DOHH2 (cell line): Measurements from ENCODE around the gene PLEKHG2.

Experiments
- H3F3A ChIP-seq: fragments of 200-600 bp; sonication (generic), shearing (Covaris generic); 2 replicates; pipeline ENCODE4 v1.6.0; 2016; ENCODE audit warnings: antibody characterized with exemption, mild to moderate bottlenecking; ENCODE audit not compliant: control insufficient read depth, insufficient read depth
- H3K27ac ChIP-seq: fragments of 200-600 bp; sonication (generic); 2 replicates; pipeline ENCODE4 v1.5.1; 2014; ENCODE audit warnings: low read depth, mild to moderate bottlenecking, low read length, moderate library complexity
- H3K27me3 ChIP-seq: fragments of 200-600 bp; sonication (generic); 2 replicates; pipeline ENCODE4 v1.6.1; 2014; ENCODE audit warnings: mild to moderate bottlenecking, low read length, mixed read lengths; ENCODE audit not compliant: control insufficient read depth
- H3K36me3 ChIP-seq: fragments of 200-600 bp; sonication (generic); 2 replicates; pipeline ENCODE4 v1.6.1; 2014; ENCODE audit warnings: mild to moderate bottlenecking, low read length, moderate library complexity, mixed read lengths; ENCODE audit not compliant: control insufficient read depth
- H3K4me1 ChIP-seq: fragments of 200-600 bp; sonication (generic); 2 replicates; pipeline ENCODE4 v1.6.1; 2014; ENCODE audit warnings: mild to moderate bottlenecking, low read length, mixed read lengths; ENCODE audit not compliant: control insufficient read depth
- H3K4me2 ChIP-seq: fragments of 200-600 bp; sonication (generic); 2 replicates; pipeline ENCODE4 v1.6.0; 2014; ENCODE audit warnings: mild to moderate bottlenecking, low read length, moderate library complexity
- H3K4me3 ChIP-seq: fragments of 200-600 bp; sonication (generic); 2 replicates; pipeline ENCODE4 v1.5.1; 2014; ENCODE audit warnings: mild to moderate bottlenecking, low read length, mixed read lengths
- H3K79me2 ChIP-seq: fragments of 200-600 bp; sonication (generic); 2 replicates; pipeline ENCODE4 v1.6.1; 2014; ENCODE audit warnings: mild to moderate bottlenecking, low read length, mixed read lengths; ENCODE audit not compliant: control insufficient read depth
- H3K9me2 ChIP-seq: fragments of 200-600 bp; sonication (generic); replicated peaks from 2 replicates; pipeline ENCODE4 v1.6.1; 2014; ENCODE audit warnings: mild to moderate bottlenecking, low read length, mixed read lengths; ENCODE audit not compliant: control insufficient read depth
- H3K9me3 ChIP-seq: fragments of 200-600 bp; sonication (generic); 2 replicates; pipeline ENCODE4 v1.6.1; 2014; ENCODE audit warnings: antibody characterized with exemption, low read length, mixed read lengths; ENCODE audit not compliant: control insufficient read depth, insufficient read depth
- H4K20me1 ChIP-seq: fragments of 200-600 bp; sonication (generic); 2 replicates; pipeline ENCODE4 v1.6.0; 2014; ENCODE audit warnings: low read depth, mild to moderate bottlenecking, antibody characterized with exemption, low read length, moderate library complexity; ENCODE audit not compliant: control insufficient read depth, insufficient read depth
- EZH2phosphoT487 ChIP-seq: fragments of 200-600 bp; sonication (generic); IDR thresholded peaks from 2 replicates; pipeline ENCODE4 v1.6.1; 2017; ENCODE audit warnings: borderline replicate concordance, mild to moderate bottlenecking, antibody characterized with exemption, low read length, moderate library complexity, mixed read lengths
- TF ChIP-seq, protein P1 (sequence below): fragments of 200-600 bp; sonication (generic); IDR thresholded peaks from one replicate; pipeline ENCODE4 v1.5.1; 2014; ENCODE audit warnings: antibody characterized with exemption, mild to moderate bottlenecking, low read depth, low read length; ENCODE audit not compliant: poor library complexity, severe bottlenecking

The PLEKHG2 gene

DNA sequence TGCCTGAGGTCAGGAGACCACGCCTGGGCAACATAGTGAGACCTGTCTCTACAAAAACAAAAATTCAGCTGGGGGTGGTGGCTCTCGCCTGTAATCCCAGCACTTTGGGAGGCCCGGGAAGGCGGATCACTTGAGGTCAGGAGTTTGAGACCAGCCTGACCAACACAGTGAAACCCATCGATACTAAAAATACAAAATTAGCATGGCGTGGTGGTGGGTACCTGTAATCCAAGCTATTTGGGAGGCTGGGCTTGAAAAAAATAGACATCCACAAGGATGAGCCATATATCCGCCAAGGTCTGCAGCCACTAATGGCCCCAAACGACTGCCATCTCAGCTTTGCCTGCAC is 20.2 kb downstream of the PLEKHG2 start:
- no peaks in the 10 kb centered on the region for H3K9me2 ChIP-seq
- peak overlapping the region; percentile 84 for H3K4me2 ChIP-seq
- peaks cover 44% of the 10 kb centered on the region for H3K4me1 ChIP-seq
- H3K36me3 ChIP-seq: peaks cover 43% of the 10 kb centered on the region
- no peaks in the 10 kb centered on the region for H3K9me3 ChIP-seq
- TF ChIP-seq EZH2phosphoT487: no peak
- TF ChIP-seq, protein P1, sequence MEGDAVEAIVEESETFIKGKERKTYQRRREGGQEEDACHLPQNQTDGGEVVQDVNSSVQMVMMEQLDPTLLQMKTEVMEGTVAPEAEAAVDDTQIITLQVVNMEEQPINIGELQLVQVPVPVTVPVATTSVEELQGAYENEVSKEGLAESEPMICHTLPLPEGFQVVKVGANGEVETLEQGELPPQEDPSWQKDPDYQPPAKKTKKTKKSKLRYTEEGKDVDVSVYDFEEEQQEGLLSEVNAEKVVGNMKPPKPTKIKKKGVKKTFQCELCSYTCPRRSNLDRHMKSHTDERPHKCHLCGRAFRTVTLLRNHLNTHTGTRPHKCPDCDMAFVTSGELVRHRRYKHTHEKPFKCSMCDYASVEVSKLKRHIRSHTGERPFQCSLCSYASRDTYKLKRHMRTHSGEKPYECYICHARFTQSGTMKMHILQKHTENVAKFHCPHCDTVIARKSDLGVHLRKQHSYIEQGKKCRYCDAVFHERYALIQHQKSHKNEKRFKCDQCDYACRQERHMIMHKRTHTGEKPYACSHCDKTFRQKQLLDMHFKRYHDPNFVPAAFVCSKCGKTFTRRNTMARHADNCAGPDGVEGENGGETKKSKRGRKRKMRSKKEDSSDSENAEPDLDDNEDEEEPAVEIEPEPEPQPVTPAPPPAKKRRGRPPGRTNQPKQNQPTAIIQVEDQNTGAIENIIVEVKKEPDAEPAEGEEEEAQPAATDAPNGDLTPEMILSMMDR: no peak
- H3F3A ChIP-seq: peaks cover 55% of the 10 kb centered on the region
- peaks cover 15% of the 10 kb centered on the region for H4K20me1 ChIP-seq
- peaks cover 38% of the 10 kb centered on the region for H3K79me2 ChIP-seq
- no peaks in the 10 kb centered on the region for H3K27me3 ChIP-seq
- 0 out of 2 replicates have a peak overlapping the region, but pooled peaks have one; percentile 8 for H3K4me3 ChIP-seq
- H3K27ac ChIP-seq: no peak overlapping the region

DNA sequence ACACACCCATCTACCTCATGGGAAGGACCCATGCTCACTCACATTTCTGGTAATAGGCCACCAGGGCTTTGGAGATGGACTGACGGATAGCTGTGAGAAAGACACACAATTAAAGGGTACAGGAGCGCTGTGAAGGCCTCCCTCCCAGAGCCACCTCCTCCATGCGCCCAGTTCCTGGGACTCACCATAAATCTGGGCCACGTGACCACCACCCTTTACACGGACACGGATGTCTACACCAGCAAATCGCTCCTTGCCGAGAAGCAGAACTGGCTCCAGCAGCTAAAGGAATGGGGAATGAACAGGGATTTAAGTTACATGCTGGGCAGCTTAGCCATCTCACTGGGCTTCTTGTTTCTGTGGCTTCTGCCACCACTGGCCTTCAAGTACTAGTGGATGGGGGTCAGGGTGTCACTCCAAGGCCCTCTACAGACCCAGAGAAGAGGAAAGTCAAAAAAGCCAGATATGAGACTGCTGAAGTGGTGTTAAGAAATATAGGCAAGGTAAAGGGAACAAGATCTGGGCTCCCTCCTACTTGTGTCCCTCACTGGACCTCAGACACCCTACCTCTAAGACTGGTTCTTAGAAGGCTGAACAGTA is 21.1 kb downstream of the PLEKHG2 start:
- Histone ChIP-seq H3K27me3 (no peaks in the 10 kb centered on the region), H3K4me3 (peak overlapping the region; percentile 92), H3K9me3 (no peaks in the 10 kb centered on the region), H3K27ac (peak overlapping the region; percentile 76), H3K9me2 (no peaks in the 10 kb centered on the region), H4K20me1 (peaks cover 15% of the 10 kb centered on the region), H3K79me2 (peaks cover 38% of the 10 kb centered on the region), H3K4me1 (peaks cover 47% of the 10 kb centered on the region), H3K36me3 (peaks cover 43% of the 10 kb centered on the region), H3F3A (peaks cover 58% of the 10 kb centered on the region), H3K4me2 (peak overlapping the region; percentile 84)
- TF ChIP-seq EZH2phosphoT487: no peak
- TF ChIP-seq, protein P1: no peak

DNA sequence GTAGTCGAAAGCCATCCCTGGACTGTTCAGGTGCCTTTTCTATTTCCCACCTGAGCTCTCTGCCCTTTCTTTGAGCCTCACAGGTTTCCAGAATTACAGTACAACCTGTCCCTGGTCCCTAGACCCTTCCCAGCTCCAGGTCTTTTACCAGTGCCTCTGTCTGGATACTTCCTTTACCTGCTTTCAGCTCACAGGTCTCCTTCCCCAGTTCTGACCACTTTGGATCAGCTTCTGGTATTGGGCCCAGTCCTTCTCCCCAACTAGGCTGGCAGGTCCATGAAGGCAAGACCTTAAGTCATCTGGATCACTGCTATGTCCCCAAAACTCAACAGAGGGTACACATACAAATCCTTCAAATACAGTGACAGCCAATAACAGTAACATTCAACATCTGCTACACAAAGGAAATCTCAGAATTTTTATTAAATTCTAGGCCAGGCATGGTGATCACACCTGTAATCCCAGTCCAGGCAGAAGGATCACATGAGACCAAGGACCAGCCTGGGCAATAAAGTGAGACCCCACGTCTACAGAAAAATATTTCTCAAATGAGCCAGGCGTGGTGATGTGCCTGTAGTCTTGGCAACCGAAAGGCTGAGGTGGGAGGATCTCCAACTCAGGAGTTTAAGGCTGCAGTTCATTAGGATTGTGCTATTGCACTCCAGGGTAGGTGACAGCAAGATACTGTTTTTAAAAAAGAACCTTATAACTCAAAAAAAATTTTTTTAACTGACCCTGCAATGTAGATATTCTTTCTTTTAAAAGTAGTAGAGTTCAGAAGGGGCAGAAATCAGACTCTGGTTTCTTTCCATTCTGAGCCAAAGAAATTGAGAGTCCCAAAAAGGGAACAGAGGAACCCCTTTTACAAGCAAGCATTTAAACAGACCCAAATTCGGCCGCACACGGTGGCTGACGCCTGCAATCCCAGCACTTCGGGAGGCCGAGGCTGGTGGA is 21.9 kb downstream of the PLEKHG2 start:
- TF ChIP-seq EZH2phosphoT487: no peak
- TF ChIP-seq, protein P1: no peak
- H3K4me3 ChIP-seq: peak overlapping the region; percentile 92
- H3K27ac ChIP-seq: peak overlapping the region; percentile 76
- H3K9me2 ChIP-seq: no peaks in the 10 kb centered on the region
- H4K20me1 ChIP-seq: peaks cover 15% of the 10 kb centered on the region
- H3K9me3 ChIP-seq: no peaks in the 10 kb centered on the region
- H3K79me2 ChIP-seq: peaks cover 38% of the 10 kb centered on the region
- H3K36me3 ChIP-seq: peaks cover 43% of the 10 kb centered on the region
- peaks cover 52% of the 10 kb centered on the region for H3K4me1 ChIP-seq
- no peaks in the 10 kb centered on the region for H3K27me3 ChIP-seq
- H3F3A ChIP-seq: peaks cover 56% of the 10 kb centered on the region
- peak overlapping the region; percentile 84 for H3K4me2 ChIP-seq
